NCI-H82 treated with DMSO at 0.1 percent for 48 hours (cell line): ENCODE data around the gene NRIP2.
"Not testable (repeated sequence)": the region's sequence is repeated elsewhere in the genome, so short reads cannot be mapped to it uniquely, and the experiment has no call there.

ENCODE experiments used
- DNase-seq: peaks from one replicate; lab custom pipeline; 2025; ENCODE audit not compliant: unreplicated experiment; lab: John Stamatoyannopoulos, UW

NRIP2 gene, protein sequence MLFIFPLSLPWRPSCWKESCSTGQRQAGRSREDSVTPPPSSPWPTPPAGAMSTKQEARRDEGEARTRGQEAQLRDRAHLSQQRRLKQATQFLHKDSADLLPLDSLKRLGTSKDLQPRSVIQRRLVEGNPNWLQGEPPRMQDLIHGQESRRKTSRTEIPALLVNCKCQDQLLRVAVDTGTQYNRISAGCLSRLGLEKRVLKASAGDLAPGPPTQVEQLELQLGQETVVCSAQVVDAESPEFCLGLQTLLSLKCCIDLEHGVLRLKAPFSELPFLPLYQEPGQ

DNA sequence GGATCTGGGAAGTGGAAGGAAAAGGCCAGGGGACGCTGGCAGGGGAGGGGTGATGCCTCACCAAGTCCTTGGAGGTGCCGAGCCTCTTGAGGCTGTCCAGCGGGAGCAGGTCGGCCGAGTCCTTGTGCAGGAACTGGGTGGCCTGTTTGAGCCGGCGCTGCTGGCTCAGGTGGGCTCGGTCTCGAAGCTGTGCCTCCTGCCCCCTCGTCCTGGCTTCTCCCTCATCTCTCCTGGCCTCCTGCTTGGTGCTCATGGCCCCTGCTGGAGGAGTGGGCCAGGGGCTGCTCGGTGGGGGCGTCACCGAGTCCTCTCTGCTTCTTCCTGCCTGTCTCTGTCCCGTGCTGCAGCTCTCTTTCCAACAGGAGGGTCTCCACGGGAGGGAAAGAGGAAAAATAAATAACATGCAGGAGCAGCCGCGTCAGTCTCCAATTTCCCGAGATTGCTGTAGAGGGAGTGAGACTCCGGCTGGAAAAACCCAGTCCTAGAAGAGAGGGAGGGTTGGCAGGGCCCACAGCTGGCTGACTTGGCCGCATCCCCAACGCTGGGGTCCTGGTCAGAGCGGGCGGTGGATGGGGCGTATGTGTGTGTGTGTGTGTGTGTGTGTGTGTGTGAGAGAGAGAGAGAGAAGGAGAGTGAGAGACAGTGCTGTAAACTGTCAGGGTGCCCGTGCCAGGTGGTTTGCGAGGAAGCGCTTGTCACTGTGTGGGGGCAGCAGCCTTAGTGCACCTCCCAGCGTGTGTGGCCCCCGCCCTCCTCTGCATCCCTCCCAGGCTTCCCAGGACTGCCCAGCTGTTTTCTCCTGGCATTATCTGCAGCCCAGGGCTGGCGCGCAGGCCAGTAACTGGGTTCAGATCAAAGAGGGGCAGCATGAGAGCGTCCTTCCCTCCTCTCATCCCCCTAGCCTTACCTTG, at the start of gene NRIP2:
NRIP2 (minus strand) TSS at position 455 of the 911 bp plus-strand sequence; CDS start at position 403, 52 bp downstream.
- no peak for DNase-seq

GRCh38 chr12:2879853-2880252, 45.0 kb upstream of the NRIP2 start:
- DNase-seq, result no peak

GRCh38 chr12:2877953-2878732, 43.3 kb upstream of the NRIP2 start:
- DNase-seq, result peak; percentile 80

- DNase-seq, result peak; percentile 48
Observed at GRCh38 chr12:2877047-2877952, 42.5 kb upstream of the NRIP2 start, which contains the start of the genes FOXM1 and RHNO1. TSS of gene FOXM1 (minus strand) at chr12:2877174. CDS start at chr12:2874478, 2,696 bp downstream. TSS of gene RHNO1 (plus strand) at chr12:2877223. CDS start at chr12:2885367, 8,144 bp downstream.

DNA sequence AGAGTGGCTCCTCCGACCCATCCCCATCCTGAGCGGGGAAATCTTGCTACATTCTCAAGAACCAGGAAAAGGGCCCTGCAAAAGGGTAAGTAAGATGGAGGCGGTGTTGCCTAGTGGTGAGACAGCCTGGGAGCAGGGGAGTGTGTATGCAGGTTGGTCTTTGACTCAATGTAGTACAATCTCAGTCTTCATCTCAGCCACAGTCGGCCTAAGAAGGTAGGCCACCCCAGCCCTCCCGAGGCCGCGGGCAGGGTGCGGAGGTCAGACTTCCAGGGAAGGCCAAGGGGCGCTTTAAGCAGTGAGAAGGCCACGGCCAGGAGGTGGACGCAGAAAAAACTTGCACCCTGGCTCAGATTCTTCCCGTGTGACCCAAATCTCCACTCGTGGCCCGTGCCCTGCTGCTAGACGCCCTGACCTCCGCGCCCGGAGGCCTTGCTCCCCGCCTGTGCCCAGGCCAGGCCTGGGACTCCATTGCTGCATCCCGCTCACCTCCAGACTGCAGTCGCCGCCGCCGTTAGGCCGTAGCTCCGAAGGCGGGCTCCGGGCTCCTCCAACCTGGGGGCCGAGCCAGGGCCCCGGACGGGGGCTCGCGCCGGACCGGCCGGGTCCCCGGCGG, 41.7 kb upstream of the NRIP2 start:
- peak; percentile 9 for DNase-seq

- DNase-seq, result not testable (repeated sequence)
Observed at GRCh38 chr12:2868986-2869632, 34.3 kb upstream of the NRIP2 start.

- DNase-seq, result no peak
Observed at GRCh38 chr12:2864198-2864597, 29.4 kb upstream of the NRIP2 start.

- not testable (repeated sequence) for DNase-seq
Observed at GRCh38 chr12:2863402-2863801, 28.6 kb upstream of the NRIP2 start.

DNA sequence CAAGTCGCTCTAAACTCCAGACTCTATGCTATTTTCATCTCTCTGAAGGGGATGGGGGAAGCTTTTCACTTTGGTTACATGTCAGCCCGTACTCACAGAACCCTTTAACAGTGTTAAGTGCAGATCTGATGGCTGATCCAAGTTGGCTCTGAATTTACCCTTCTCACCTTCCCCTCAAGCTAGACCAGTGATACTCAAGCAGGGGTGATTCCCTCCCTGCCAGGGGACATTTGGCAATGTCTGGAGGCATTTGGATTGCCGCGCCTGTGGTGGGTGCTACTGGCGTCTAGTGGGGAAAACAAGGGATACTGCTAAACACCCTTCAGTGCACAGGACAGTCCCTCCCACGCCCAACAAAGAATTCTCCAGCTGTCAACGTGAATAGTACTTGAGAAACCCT, 28.0 kb upstream of the NRIP2 start:
- DNase-seq, result no peak

GRCh38 chr12:2860170-2860569, 25.3 kb upstream of the NRIP2 start:
- DNase-seq, result no peak

- DNase-seq, result no peak
Observed at GRCh38 chr12:2858944-2859421, 24.1 kb upstream of the NRIP2 start.

DNA sequence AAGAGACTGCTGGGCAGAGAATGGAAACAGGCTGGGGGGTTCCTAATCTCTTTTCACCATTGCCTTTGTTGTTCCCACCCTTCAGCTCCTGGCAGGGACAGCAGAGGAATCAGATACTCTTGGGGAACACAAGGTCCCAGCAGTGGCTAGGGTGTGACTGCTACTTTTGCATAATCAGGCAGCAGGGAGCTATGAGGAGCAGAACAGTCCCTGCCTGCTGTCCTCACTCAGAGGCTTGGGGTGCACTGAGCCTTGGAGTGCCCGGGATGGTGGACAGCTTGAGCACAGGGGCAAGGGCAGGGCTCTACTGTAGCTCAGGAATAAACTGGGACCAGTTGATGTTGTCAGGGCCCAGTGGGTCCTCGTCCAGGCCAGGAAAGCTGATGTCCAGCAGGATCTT, 23.5 kb upstream of the NRIP2 start:
- DNase-seq, result no peak

- DNase-seq, result no peak
Observed at GRCh38 chr12:2857576-2857975, 22.7 kb upstream of the NRIP2 start.

DNA sequence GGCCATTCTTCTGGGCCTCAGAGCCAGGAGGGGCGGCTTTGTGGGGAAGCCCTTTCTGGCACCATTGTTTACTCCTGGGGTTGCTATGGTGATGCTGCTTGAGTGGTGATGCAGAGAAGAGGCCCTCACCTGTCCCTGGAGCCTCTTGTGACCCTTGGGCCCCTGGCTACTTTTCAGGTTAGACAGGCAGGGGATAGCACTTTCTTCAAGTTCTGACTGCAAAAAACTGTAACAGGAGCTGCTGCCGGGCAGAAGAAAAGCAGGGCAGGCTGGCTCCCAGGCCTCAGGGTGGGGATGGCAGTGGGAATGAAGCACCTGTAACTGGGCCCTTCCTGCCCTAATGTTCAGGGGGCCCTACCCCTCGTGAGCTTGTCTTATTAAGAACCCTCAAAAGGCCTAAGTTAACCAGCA, 22.2 kb upstream of the NRIP2 start, which contains the start of gene TEX52:
TEX52 (minus strand) TSS at position 19 of the 411 bp plus-strand sequence; CDS start at position 6, 13 bp downstream.
- no peak for DNase-seq

DNA sequence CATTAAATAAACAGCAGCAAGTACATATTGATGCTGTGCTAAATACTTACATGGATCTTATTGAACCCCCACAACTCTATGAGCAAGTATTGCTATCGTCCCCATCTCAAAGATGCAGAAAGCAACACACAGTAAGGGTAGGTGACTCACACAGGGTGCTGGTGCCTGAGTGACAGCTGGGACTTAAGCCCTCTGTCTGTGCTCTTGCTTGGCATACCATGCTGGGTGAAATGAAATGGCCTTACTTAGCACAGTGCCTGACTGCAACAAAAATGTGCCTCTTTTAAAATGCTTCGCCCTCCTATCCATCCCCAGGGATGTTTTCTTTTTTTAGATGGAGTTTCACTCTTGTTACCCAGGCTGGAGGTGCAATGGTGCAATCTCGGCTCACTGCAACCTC, 21.2 kb upstream of the NRIP2 start:
- no peak for DNase-seq

DNA sequence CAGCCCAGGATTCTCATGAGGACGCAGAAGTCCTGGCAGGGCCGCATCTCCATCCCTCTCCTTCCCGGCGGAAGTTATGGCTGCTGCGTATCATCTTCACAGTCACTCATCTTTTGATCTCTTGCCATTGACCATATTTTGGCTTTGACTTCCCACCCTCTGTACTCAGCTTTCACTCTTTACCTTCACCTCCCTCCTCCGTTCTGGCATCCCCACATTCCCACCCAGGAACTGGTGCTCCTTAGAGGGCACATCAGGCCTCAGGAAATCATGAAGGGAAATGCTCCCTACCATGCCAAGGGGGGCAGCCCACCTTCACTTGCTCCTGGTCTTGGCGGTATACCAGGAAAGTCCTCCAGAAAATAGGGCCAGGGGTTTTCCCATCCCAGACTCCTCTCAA, 20.7 kb upstream of the NRIP2 start:
- DNase-seq, result no peak

DNA sequence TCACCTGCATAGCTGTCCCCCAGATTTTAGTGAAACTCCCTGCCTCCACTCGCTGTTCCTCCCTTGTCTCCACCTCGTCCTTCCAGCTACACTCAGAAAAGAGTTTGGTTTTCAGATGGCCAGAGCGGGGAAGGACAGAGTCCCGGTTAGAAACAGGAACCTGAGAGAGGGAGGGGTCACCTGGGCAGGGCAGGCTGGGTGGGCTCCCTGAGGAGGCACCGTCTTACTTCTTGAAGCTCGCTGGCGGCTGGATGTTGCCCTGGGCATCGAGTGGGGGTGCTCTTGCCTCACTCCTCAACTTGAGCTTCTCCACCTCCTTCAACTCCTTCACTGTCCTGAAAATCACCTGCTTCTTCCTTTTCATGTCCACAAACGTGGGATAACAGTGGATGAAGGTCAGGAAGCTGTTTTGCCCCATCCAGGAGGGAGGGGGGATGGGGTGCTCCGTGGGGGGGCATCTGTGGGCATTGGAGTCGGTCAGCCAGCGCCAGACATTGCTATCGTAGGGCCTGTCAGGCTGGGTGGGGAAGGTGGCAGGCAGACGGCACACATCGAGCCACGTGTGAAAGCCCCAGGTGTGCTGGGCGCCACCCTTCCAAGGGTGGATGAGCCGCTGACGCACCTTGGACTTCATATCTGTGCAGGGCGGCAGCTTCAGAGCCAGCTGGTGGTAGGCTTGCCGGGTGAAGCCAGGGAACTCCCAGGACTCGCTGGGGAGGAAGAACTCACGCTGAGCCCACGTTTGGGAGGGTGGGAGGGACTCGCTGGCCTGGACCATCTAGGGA, 20.0 kb upstream of the NRIP2 start:
- DNase-seq, result no peak

- peak; percentile 53 for DNase-seq
Observed at GRCh38 chr12:2853626-2854025, 18.8 kb upstream of the NRIP2 start.
